H1 (cell line): Measurements from ENCODE around the gene RALA. TPM values are rescaled to one million over a fixed set of nuclear protein-coding genes. Genes with fewer than 3 reads are reported as not detected.

ENCODE experiments used
- CTCF ChIA-PET: fragments of 300-600 bp; sonication (Branson Sonifier 250); formaldehyde crosslinking; loops from one replicate; lab custom pipeline; 2021; ENCODE audit not compliant: partially characterized antibody; lab: Charles Lee
- POLR2A ChIA-PET: fragments of 300-600 bp; sonication (Branson Sonifier 250); formaldehyde crosslinking; loops from one replicate; lab custom pipeline; 2021; ENCODE audit warnings: inconsistent platforms; ENCODE audit not compliant: partially characterized antibody; lab: Charles Lee
- DNase-seq, 2 experiments: peaks; one replicate each; pipeline versions ENCODE4 v3.0.0 to v3.0.0-alpha.2; 2010 to 2022; ENCODE audit warnings: low spot score in 2 of 2, low read depth in 1 of 2, mixed read lengths in 1 of 2
- FAIRE-seq: peaks from 2 replicates; lab custom pipeline; 2011; peaks lifted over from hg19 to GRCh38; lab: Jason Lieb, UNC
- H2AFZ ChIP-seq: 2 replicates; pipeline ENCODE4 v1.8.1; 2012; ENCODE audit warnings: low read length, inconsistent platforms
- H2AK5ac ChIP-seq: 2 replicates; pipeline ENCODE4 v1.6.1; 2013; ENCODE audit warnings: low read depth, low read length
- H2BK120ac ChIP-seq: replicated peaks from 2 replicates; pipeline ENCODE3; 2013; ENCODE audit warnings: low read depth, low read length, inconsistent platforms
- H2BK12ac ChIP-seq: 2 replicates; pipeline ENCODE4 v1.6.1; 2013; ENCODE audit warnings: low read depth, low read length
- H2BK15ac ChIP-seq: 2 replicates; pipeline ENCODE4 v1.6.1; 2013; ENCODE audit warnings: low read length
- H2BK20ac ChIP-seq: 2 replicates; pipeline ENCODE4 v1.6.1; 2013; ENCODE audit warnings: low read length
- H2BK5ac ChIP-seq: 2 replicates; pipeline ENCODE4 v1.6.1; 2013; ENCODE audit warnings: low read depth, low read length
- H3K14ac ChIP-seq: 2 replicates; pipeline ENCODE4 v1.6.1; 2013; ENCODE audit warnings: inconsistent platforms; ENCODE audit not compliant: insufficient read length
- H3K18ac ChIP-seq: 2 replicates; pipeline ENCODE4 v1.6.1; 2013; ENCODE audit warnings: low read length; ENCODE audit errors: extremely low read depth
- H3K23ac ChIP-seq: 2 replicates; pipeline ENCODE4 v1.6.1; 2013; ENCODE audit warnings: inconsistent platforms; ENCODE audit not compliant: insufficient read length
- H3K23me2 ChIP-seq: 2 replicates; pipeline ENCODE4 v1.6.1; 2013; ENCODE audit warnings: low read depth, low read length
- H3K27ac ChIP-seq: 2 replicates; pipeline ENCODE4 v1.6.1; 2011; ENCODE audit warnings: low read depth, low read length, inconsistent platforms
- H3K27me3 ChIP-seq, 4 experiments: replicated peaks in 1 of 4; 1 replicate in 1 of 4; 2 replicates in 3 of 4; pipeline versions ENCODE4 v1.6.1 to v1.8.1; 2011 to 2013; ENCODE audit warnings: low read length in 3 of 4, mild to moderate bottlenecking in 3 of 4, inconsistent platforms in 2 of 4, mixed read lengths in 2 of 4, moderate library complexity in 1 of 4; ENCODE audit not compliant: control insufficient read depth in 3 of 4, insufficient read depth in 3 of 4; ENCODE audit errors: extremely low read depth in 1 of 4
- H3K36me3 ChIP-seq, 4 experiments: 2 replicates each; pipeline versions ENCODE4 v1.6.1 to v1.8.1; 2011 to 2013; ENCODE audit warnings: mild to moderate bottlenecking in 4 of 4, low read length in 3 of 4, moderate library complexity in 2 of 4, control low read depth in 1 of 4, inconsistent platforms in 1 of 4; ENCODE audit not compliant: insufficient read depth in 4 of 4, control insufficient read depth in 2 of 4
- H3K4ac ChIP-seq: replicated peaks from 2 replicates; pipeline ENCODE3; 2013; ENCODE audit warnings: low read length, low read depth, mixed read lengths, inconsistent platforms; ENCODE audit not compliant: insufficient read length
- H3K4me1 ChIP-seq, 4 experiments: replicated peaks in 1 of 4; 1 replicate in 1 of 4; 2 replicates in 3 of 4; pipeline versions ENCODE4 v1.6.1 to v1.8.1; 2011 to 2013; ENCODE audit warnings: low read length in 3 of 4, inconsistent platforms in 2 of 4, mixed read lengths in 1 of 4; ENCODE audit not compliant: insufficient read depth in 4 of 4, control insufficient read depth in 3 of 4
- H3K4me2 ChIP-seq, 2 experiments: 2 replicates each; pipeline versions ENCODE4 v1.6.1 to v1.8.1; 2011 to 2013; ENCODE audit warnings: low read depth in 2 of 2, low read length in 2 of 2, control low read depth in 1 of 2, inconsistent platforms in 1 of 2, mild to moderate bottlenecking in 1 of 2; ENCODE audit not compliant: insufficient read depth in 1 of 2
- H3K4me3 ChIP-seq, 4 experiments: fragments of 200-600, 300-600 bp in 1 of 4; sonication (generic), shearing (Covaris generic), sonication (Bioruptor Twin) in 1 of 4; 2 replicates each; pipeline versions ENCODE4 v1.5.1 to v1.8.1; 2011 to 2016; ENCODE audit warnings: low read length in 4 of 4, low read depth in 3 of 4, control low read depth in 2 of 4, inconsistent platforms in 2 of 4, mild to moderate bottlenecking in 2 of 4, mixed read lengths in 1 of 4, moderate library complexity in 1 of 4; ENCODE audit not compliant: insufficient read depth in 2 of 4; ENCODE audit errors: extremely low read depth in 1 of 4
- H3K56ac ChIP-seq: replicated peaks from 2 replicates; pipeline ENCODE3; 2013; ENCODE audit warnings: low read depth, mild to moderate bottlenecking, mixed read lengths, low read length, inconsistent platforms; ENCODE audit not compliant: insufficient read length
- H3K79me1 ChIP-seq: 2 replicates; pipeline ENCODE4 v1.6.1; 2013; ENCODE audit warnings: low read depth, low read length, control low read depth
- H3K79me2 ChIP-seq, 2 experiments: 2 replicates each; pipeline versions ENCODE4 v1.6.1 to v1.8.1; 2012 to 2013; ENCODE audit warnings: low read length in 2 of 2, mild to moderate bottlenecking in 2 of 2, inconsistent platforms in 1 of 2; ENCODE audit not compliant: insufficient read depth in 2 of 2, control insufficient read depth in 1 of 2
- H3K9ac ChIP-seq, 4 experiments: replicated peaks in 1 of 4; 1 replicate in 1 of 4; 2 replicates in 3 of 4; pipeline versions ENCODE4 v1.6.1 to v1.8.1; 2011 to 2013; ENCODE audit warnings: low read depth in 3 of 4, low read length in 3 of 4, control low read depth in 2 of 4, mild to moderate bottlenecking in 2 of 4, moderate library complexity in 2 of 4, inconsistent platforms in 1 of 4; ENCODE audit errors: extremely low read depth in 1 of 4
- H3K9me3 ChIP-seq, 2 experiments: 2 replicates each; pipeline versions ENCODE4 v1.6.1 to v1.8.1; 2012 to 2013; ENCODE audit warnings: mild to moderate bottlenecking in 2 of 2, moderate library complexity in 2 of 2, control low read depth in 1 of 2, inconsistent platforms in 1 of 2, low read depth in 1 of 2, low read length in 1 of 2, mixed read lengths in 1 of 2; ENCODE audit not compliant: insufficient read depth in 2 of 2
- H4K20me1 ChIP-seq, 2 experiments: replicated peaks in 1 of 2; 2 replicates each; pipeline versions ENCODE3 to v1.8.1; 2011 to 2013; ENCODE audit warnings: inconsistent platforms in 2 of 2, low read length in 2 of 2, mild to moderate bottlenecking in 1 of 2; ENCODE audit not compliant: insufficient read depth in 2 of 2, control insufficient read depth in 1 of 2
- H4K5ac ChIP-seq: 2 replicates; pipeline ENCODE4 v1.6.1; 2013; ENCODE audit warnings: low read length, low read depth, mixed read lengths, inconsistent platforms; ENCODE audit not compliant: insufficient read length
- H4K8ac ChIP-seq: 2 replicates; pipeline ENCODE4 v1.8.0; 2013; ENCODE audit warnings: mild to moderate bottlenecking, moderate library complexity, low read length, inconsistent platforms; ENCODE audit not compliant: insufficient read depth; ENCODE audit errors: extremely low read depth
- H4K91ac ChIP-seq: replicated peaks from 2 replicates; pipeline ENCODE3; 2013; ENCODE audit warnings: low read length, mixed read lengths, inconsistent platforms; ENCODE audit not compliant: insufficient read length
- CBX5 ChIP-seq: fragments of 300-800, 300-1000 bp; sonication (generic); IDR thresholded peaks from 2 replicates; pipeline ENCODE4 v1.7.1; 2016; ENCODE audit warnings: antibody characterized with exemption, low read length, low read depth
- CBX8 ChIP-seq: fragments of 300-800, 300-1000 bp; sonication (generic); IDR thresholded peaks from 2 replicates; pipeline ENCODE4 v1.7.1; 2016; ENCODE audit warnings: low read depth, low read length, borderline replicate concordance
- CREB1 ChIP-seq: IDR thresholded peaks from 2 replicates; pipeline ENCODE4 v1.6.1; 2012; ENCODE audit warnings: inconsistent platforms
- FOSL1 ChIP-seq: IDR thresholded peaks from 2 replicates; pipeline ENCODE4 v1.6.1; 2011; ENCODE audit warnings: mild to moderate bottlenecking, low read depth, low read length, moderate library complexity; ENCODE audit not compliant: insufficient read depth
- KDM5A ChIP-seq: fragments of 200-600 bp; IDR thresholded peaks from 2 replicates; pipeline ENCODE4 v1.7.1; 2012; ENCODE audit warnings: mild to moderate bottlenecking, low read length, inconsistent platforms, mixed read lengths
- POLR2A ChIP-seq, 2 experiments: IDR thresholded peaks; 1 replicate in 1 of 2; 2 replicates in 1 of 2; pipeline ENCODE4 v1.6.1; 2011; ENCODE audit warnings: low read depth in 2 of 2, low read length in 2 of 2, mild to moderate bottlenecking in 2 of 2; ENCODE audit errors: control extremely low read depth in 1 of 2
- POU5F1 ChIP-seq: IDR thresholded peaks from 2 replicates; pipeline ENCODE4 v1.6.1; 2011; ENCODE audit warnings: low read depth, mild to moderate bottlenecking, low read length, moderate library complexity
- RBBP5 ChIP-seq: IDR thresholded peaks from 2 replicates; pipeline ENCODE4 v1.7.1; 2012; ENCODE audit warnings: low read depth, mild to moderate bottlenecking, inconsistent platforms, low read length, moderate library complexity, borderline replicate concordance
- USF2 ChIP-seq: IDR thresholded peaks from 2 replicates; pipeline ENCODE4 v1.6.1; 2011; ENCODE audit warnings: low read length, improper control_type of control experiment
- ZNF274 ChIP-seq: IDR thresholded peaks from 2 replicates; pipeline ENCODE4 v1.7.0; 2012; ENCODE audit warnings: low read length, borderline replicate concordance; ENCODE audit errors: extremely low read depth
- WGBS, 2 experiments: shearing (Covaris generic) in 1 of 2; methylation state at CpG; one replicate each; pipeline versions ENCODE4 v1.1.6 to v1.1.7; 2013 to 2015; ENCODE audit warnings: low lambda C conversion rate in 2 of 2, mixed read lengths in 2 of 2, inconsistent platforms in 1 of 2, low coverage in 1 of 2, missing lambda C conversion rate in 1 of 2; ENCODE audit not compliant: insufficient replicate concordance in 2 of 2, insufficient coverage in 1 of 2, insufficient read length in 1 of 2; ENCODE audit errors: extremely low coverage in 1 of 2, missing lambda C conversion rate in 1 of 2; 5-methylcytosine and 5-hydroxymethylcytosine counted together
- polyA plus RNA-seq, 7 experiments: library from polyadenylated mRNA; depleted of rRNA in 3 of 7; stranded (reverse) in 5 of 7; unstranded in 2 of 7; fragments of >200 nt in 5 of 7; fragments of 200-250 nt in 2 of 7; gene quantifications; 1 replicate in 5 of 7; 2 replicates in 1 of 7; 4 replicates in 1 of 7; pipeline versions ENCODE4 v1.2.1 to v1.2.3, GENCODE V29; 2011 to 2013; ENCODE audit warnings: missing spikeins in 2 of 7, mixed read lengths in 2 of 7
- total RNA-seq: library from RNA; stranded (reverse); fragmentation: NEBNext Ultra II Directional; extraction: Animal tissue kit (Norgen Biotek cat#: 25700); gene quantifications from 2 replicates; pipeline ENCODE4 v1.2.1, GENCODE V29; 2021
- TF ChIP-seq, protein P1 (sequence below): IDR thresholded peaks from 2 replicates; pipeline ENCODE4 v1.6.1; 2012; ENCODE audit warnings: inconsistent platforms

Gene RALA
- total and polyA plus RNA-seq, 2 of the 8 experiments (the other 6 are each of a cell fraction or from before 2014, with no cell fraction given) = 24.1 to 72.8 TPM

DNA sequence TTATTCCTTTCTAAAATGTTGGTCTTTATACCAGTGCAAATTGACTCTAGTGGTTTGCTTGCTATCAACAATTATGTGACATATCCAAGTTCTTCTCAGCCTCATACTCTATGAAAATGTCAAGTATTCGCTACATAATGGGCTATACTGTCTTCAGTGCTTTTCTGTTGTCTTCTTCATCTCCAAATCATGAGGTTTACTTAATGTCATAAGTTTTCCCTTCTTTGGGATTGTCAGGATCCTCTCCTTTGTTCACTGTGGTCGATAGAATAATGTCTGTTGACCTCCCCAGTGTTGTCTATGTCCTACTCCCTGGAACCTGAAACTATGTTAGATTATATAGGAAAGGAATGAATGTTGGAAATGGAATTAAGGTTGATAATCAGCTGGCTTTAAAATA, 16.4 kb upstream of the RALA start:
- H3K79me2 ChIP-seq = no peaks in the 10 kb centered on the region
- FAIRE-seq = no peak

More for the DNA sequence above, 16.4 kb upstream of the RALA start:
- H3K4ac ChIP-seq = no peak overlapping the region
- H3K23ac ChIP-seq = no peak overlapping the region
- H3K4me2 ChIP-seq = no peak overlapping the region
- TF ChIP-seq FOSL1 = no peak
- TF ChIP-seq RBBP5 = no peak
- TF ChIP-seq CREB1 = no peak
- no peak for TF ChIP-seq CBX8
- no peak for TF ChIP-seq POU5F1
- no peak for TF ChIP-seq ZNF274
- TF ChIP-seq KDM5A = no peak
- no peak for TF ChIP-seq USF2
- TF ChIP-seq, protein P1, sequence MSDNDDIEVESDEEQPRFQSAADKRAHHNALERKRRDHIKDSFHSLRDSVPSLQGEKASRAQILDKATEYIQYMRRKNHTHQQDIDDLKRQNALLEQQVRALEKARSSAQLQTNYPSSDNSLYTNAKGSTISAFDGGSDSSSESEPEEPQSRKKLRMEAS = no peak
- no peak for TF ChIP-seq POLR2A (IDR thresholded peaks at IDR 0.05; ENCODE audit: control extremely low read depth in 1 of 2, low read depth in 2 of 2, low read length in 2 of 2)
- no peak for TF ChIP-seq CBX5
- no peak overlapping the region for H2AK5ac ChIP-seq
- no peaks in the 10 kb centered on the region for H3K36me3 ChIP-seq
- H2BK120ac ChIP-seq = no peak overlapping the region
- H3K9ac ChIP-seq = no peak overlapping the region
- no peaks in the 10 kb centered on the region for H3K79me1 ChIP-seq
- 90% methylated on average over 2 of the region's 2 CpGs; no CpG with 5 or more reads in 1 of the 2 experiments for WGBS, 2 experiments
- peaks cover 0 to 4% (median 2%) of the 10 kb centered on the region in 4 experiments; a peak in 4 of 7 replicates for H3K4me1 ChIP-seq
- H2BK5ac ChIP-seq = no peak overlapping the region
- no peaks in the 10 kb centered on the region for H3K23me2 ChIP-seq
- H2BK20ac ChIP-seq = no peak overlapping the region
- no peak overlapping the region for H3K4me3 ChIP-seq
- H3K27me3 ChIP-seq = peaks cover 0 to 10% (median 6%) of the 10 kb centered on the region in 4 experiments; a peak in 4 of 7 replicates
- H3K56ac ChIP-seq = no peak overlapping the region
- no peak for DNase-seq
- no peak overlapping the region for H3K27ac ChIP-seq
- H4K20me1 ChIP-seq = no peaks in the 10 kb centered on the region
- H4K8ac ChIP-seq = no peak overlapping the region
- H2BK15ac ChIP-seq = no peak overlapping the region
- H2AFZ ChIP-seq = no peak overlapping the region
- no peak overlapping the region for H3K18ac ChIP-seq
- H2BK12ac ChIP-seq = no peak overlapping the region
- H3K9me3 ChIP-seq = no peaks in the 10 kb centered on the region; a peak in 1 of 4 replicates
- CTCF ChIA-PET = interaction anchor here (1.3 kb wide), 1 partner anchor 135 kb away, joined by 3 read pairs; no protein-coding TSS in a partner anchor
- no peak overlapping the region for H4K5ac ChIP-seq
- POLR2A ChIA-PET = no interaction called here
- H3K14ac ChIP-seq = no peak overlapping the region
- H4K91ac ChIP-seq = no peak overlapping the region
